Measurements from ENCODE around the gene SMPDL3A. TPM values are rescaled to one million over a fixed set of nuclear protein-coding genes. Genes with fewer than 3 reads are reported as not detected.

Gene SMPDL3A
- total and polyA plus RNA-seq, 9 of the 15 experiments (the other 6 are each of a cell fraction or from before 2014, with no cell fraction given): 0.14 to 0.91 (median 0.54) TPM

DNA sequence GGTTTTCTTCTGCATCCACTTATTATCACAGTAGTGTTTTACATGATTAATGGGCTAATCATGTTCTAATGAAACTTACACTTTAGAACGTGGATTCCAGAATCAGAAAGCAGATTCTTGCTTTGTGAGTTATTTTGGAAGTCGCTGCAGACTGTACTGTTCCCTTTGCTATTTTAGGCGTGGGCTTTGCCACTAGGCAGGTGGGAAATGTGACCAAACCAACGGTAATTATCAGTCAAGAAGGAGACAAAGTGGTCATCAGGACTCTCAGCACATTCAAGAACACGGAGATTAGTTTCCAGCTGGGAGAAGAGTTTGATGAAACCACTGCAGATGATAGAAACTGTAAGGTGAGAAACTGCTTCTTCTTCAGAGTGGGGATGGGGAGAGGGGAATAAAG lies 8.9 kb upstream of the SMPDL3A start:
- no peaks in the 10 kb centered on the region for H3K9me3 ChIP-seq (replicated peaks; ENCODE audit: control insufficient read depth, insufficient read depth, low read depth, low read length)
- no peaks in the 10 kb centered on the region for H3K4me1 ChIP-seq (replicated peaks in 1 of 2; ENCODE audit: control insufficient read depth in 2 of 2, insufficient read depth in 2 of 2, low read length in 2 of 2)
- no peaks in the 10 kb centered on the region for H3K36me3 ChIP-seq (ENCODE audit: control insufficient read depth, insufficient read depth, low read length)
- no TSS peak for BruUV-seq (replicated peaks)
- H3K9ac ChIP-seq (ENCODE audit: insufficient read depth in 1 of 2, low read depth in 2 of 2, low read length in 2 of 2): no peak overlapping the region
- FAIRE-seq (no peak), ATAC-seq (no peak), DNase-seq (ENCODE audit: extremely low read depth in 1 of 4, low spot score in 3 of 4) (no peak)
- H3K4me2 ChIP-seq (ENCODE audit: insufficient read depth, low read length): no peak overlapping the region
- 0% methylated on average over 5 of the region's 5 CpGs for WGBS (ENCODE audit: insufficient coverage, low coverage, missing lambda C conversion rate)
- CTCF ChIA-PET (ENCODE audit: low intra/inter-chr PET ratio): no interaction called here
- H3K9me1 ChIP-seq (ENCODE audit: control insufficient read depth, insufficient read depth, low read length): no peaks in the 10 kb centered on the region
- no peak overlapping the region for H3K4me3 ChIP-seq
- intact Hi-C loops (cut with micrococcal nuclease): no loop called here
- POLR2A ChIA-PET: no interaction called here
- no peak overlapping the region for H2AFZ ChIP-seq (ENCODE audit: low read depth, low read length)
- H3K27ac ChIP-seq (ENCODE audit: extremely low read depth, low read depth, low read length): no peak overlapping the region
- H3K79me2 ChIP-seq (ENCODE audit: control insufficient read depth, insufficient read depth, low read length): no peaks in the 10 kb centered on the region
- in situ Hi-C loops (cut with MboI): no loop called here
- peaks cover 0 to 8% of the 10 kb centered on the region in 2 experiments; a peak in 2 of 5 replicates for H3K27me3 ChIP-seq (ENCODE audit: control insufficient read depth in 2 of 2, insufficient read depth in 2 of 2, low read length in 2 of 2)
- no peaks in the 10 kb centered on the region for H4K20me1 ChIP-seq (replicated peaks; ENCODE audit: control insufficient read depth, insufficient read depth, low read length)
- TF ChIP-seq STAT5B (CRISPR knock-in tag; IDR thresholded peaks at IDR 0.05) (no peak), HDAC3 (IDR thresholded peaks at IDR 0.05; ENCODE audit: borderline replicate concordance, partially characterized antibody) (no peak), ARID2 (IDR thresholded peaks at IDR 0.05) (no peak), ZNF445 (CRISPR knock-in tag; IDR thresholded peaks at IDR 0.05; ENCODE audit: low read depth) (no peak), CHD2 (IDR thresholded peaks at IDR 0.05; ENCODE audit: low read depth, low read length) (no peak)

DNA sequence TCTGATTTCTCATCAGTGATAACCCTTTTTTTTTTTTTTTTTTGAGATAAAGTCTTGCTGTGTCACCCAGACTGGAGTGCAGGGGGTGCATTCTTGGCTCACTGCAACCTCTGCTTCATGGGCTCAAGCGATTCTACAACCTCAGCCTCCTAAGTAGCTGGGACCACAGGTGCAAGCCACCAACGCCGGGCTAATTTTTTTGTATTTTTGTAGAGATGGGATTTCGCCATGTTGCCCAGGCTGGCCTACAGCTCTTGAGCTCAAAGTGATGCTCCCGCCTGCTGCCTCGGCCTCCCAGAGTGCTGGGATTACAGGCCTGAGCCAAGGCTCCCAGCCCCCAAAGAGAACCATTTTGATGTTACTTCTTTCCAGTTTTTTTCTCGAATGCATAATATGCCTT lies 7.3 kb upstream of the SMPDL3A start:
- Histone ChIP-seq H2AFZ (ENCODE audit: low read depth, low read length) (no peak overlapping the region), H3K4me1 (replicated peaks in 1 of 2; ENCODE audit: control insufficient read depth in 2 of 2, insufficient read depth in 2 of 2, low read length in 2 of 2) (no peaks in the 10 kb centered on the region), H3K9me1 (ENCODE audit: control insufficient read depth, insufficient read depth, low read length) (no peaks in the 10 kb centered on the region), H3K27ac (ENCODE audit: extremely low read depth, low read depth, low read length) (no peak overlapping the region), H3K79me2 (ENCODE audit: control insufficient read depth, insufficient read depth, low read length) (no peaks in the 10 kb centered on the region), H3K36me3 (ENCODE audit: control insufficient read depth, insufficient read depth, low read length) (no peaks in the 10 kb centered on the region), H3K27me3 (ENCODE audit: control insufficient read depth in 2 of 2, insufficient read depth in 2 of 2, low read length in 2 of 2) (peaks cover 0 to 8% of the 10 kb centered on the region in 2 experiments; a peak in 2 of 5 replicates), H3K4me2 (ENCODE audit: insufficient read depth, low read length) (no peak overlapping the region), H3K9ac (ENCODE audit: insufficient read depth in 1 of 2, low read depth in 2 of 2, low read length in 2 of 2) (no peak overlapping the region), H3K9me3 (replicated peaks; ENCODE audit: control insufficient read depth, insufficient read depth, low read depth, low read length) (no peaks in the 10 kb centered on the region), H4K20me1 (replicated peaks; ENCODE audit: control insufficient read depth, insufficient read depth, low read length) (no peaks in the 10 kb centered on the region), H3K4me3 (no peak overlapping the region)
- ChIA-PET CTCF (ENCODE audit: low intra/inter-chr PET ratio) (no interaction called here), POLR2A (no interaction called here)
- ATAC-seq (no peak), FAIRE-seq (no peak), DNase-seq (ENCODE audit: extremely low read depth in 1 of 4, low spot score in 3 of 4) (no peak)
- in situ Hi-C loops (cut with MboI) (no loop called here), intact Hi-C loops (cut with micrococcal nuclease) (no loop called here)
- 2% methylated on average over 7 of the region's 7 CpGs for WGBS (ENCODE audit: insufficient coverage, low coverage, missing lambda C conversion rate)
- no TSS peak for BruUV-seq (replicated peaks)
- TF ChIP-seq ZNF12 (CRISPR knock-in tag; IDR thresholded peaks at IDR 0.05) (no peak), HDGF (IDR thresholded peaks at IDR 0.05) (no peak), EP400 (IDR thresholded peaks at IDR 0.05) (no peak), ZNF217 (CRISPR knock-in tag; IDR thresholded peaks at IDR 0.05) (no peak), KDM4B (IDR thresholded peaks at IDR 0.05; ENCODE audit: borderline replicate concordance in 2 of 2, low read depth in 1 of 2) (no peak), CXXC5 (CRISPR knock-in tag; IDR thresholded peaks at IDR 0.05) (no peak)
- TF ChIP-seq, protein P1, sequence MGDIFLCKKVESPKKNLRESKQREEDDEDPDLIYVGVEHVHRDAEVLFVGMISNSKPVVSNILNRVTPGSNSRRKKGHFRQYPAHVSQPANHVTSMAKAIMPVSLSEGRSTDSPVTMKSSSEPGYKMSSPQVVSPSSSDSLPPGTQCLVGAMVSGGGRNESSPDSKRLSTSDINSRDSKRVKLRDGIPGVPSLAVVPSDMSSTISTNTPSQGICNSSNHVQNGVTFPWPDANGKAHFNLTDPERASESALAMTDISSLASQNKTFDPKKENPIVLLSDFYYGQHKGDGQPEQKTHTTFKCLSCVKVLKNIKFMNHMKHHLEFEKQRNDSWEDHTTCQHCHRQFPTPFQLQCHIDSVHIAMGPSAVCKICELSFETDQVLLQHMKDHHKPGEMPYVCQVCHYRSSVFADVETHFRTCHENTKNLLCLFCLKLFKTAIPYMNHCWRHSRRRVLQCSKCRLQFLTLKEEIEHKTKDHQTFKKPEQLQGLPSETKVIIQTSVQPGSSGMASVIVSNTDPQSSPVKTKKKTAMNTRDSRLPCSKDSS (IDR thresholded peaks at IDR 0.05; ENCODE audit: low read depth, partially characterized antibody): no peak
- TF ChIP-seq, protein P2, sequence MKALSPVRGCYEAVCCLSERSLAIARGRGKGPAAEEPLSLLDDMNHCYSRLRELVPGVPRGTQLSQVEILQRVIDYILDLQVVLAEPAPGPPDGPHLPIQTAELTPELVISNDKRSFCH (CRISPR knock-in tag; IDR thresholded peaks at IDR 0.05): no peak
- TF ChIP-seq, protein P2 (tag; IDR thresholded peaks at IDR 0.05): no peak
